ENCODE results near the gene SLC25A21.
"Not testable (repeated sequence)": the region's sequence is repeated elsewhere in the genome, so short reads cannot be mapped to it uniquely, and the experiment has no call there.

Gene SLC25A21

GRCh38 chr14:36941783-36942521, 230.5 kb downstream of the SLC25A21 start:
- peak; percentile 36 for DNase-seq (ENCODE audit: low read depth)

DNA sequence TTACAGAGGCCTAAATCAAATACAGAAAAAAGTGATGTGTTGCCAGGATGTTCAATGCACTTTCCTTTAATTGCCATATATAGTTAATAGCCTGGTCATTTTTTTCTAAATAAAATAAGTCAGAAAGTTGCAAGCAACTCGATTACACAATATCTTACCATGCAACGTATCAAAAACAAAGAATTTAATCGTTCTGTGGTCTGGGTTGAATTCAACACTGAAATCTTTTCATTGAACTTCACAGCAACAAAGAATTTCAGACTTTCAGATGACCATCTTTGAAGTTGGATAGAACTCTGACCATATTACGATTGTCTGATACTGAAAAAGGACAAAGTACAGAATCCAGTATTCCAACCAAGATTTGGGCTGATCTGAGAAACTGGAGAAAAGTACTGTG, 231.9 kb downstream of the SLC25A21 start:
- DNase-seq (ENCODE audit: low read depth) = no peak

- no peak for DNase-seq (ENCODE audit: low read depth)
These were observed 233.1 kb downstream of the SLC25A21 start for GRCh38 chr14:36939265-36939664.

GRCh38 chr14:36938678-36939077, 233.7 kb downstream of the SLC25A21 start:
- no peak for DNase-seq (ENCODE audit: low read depth)

DNA sequence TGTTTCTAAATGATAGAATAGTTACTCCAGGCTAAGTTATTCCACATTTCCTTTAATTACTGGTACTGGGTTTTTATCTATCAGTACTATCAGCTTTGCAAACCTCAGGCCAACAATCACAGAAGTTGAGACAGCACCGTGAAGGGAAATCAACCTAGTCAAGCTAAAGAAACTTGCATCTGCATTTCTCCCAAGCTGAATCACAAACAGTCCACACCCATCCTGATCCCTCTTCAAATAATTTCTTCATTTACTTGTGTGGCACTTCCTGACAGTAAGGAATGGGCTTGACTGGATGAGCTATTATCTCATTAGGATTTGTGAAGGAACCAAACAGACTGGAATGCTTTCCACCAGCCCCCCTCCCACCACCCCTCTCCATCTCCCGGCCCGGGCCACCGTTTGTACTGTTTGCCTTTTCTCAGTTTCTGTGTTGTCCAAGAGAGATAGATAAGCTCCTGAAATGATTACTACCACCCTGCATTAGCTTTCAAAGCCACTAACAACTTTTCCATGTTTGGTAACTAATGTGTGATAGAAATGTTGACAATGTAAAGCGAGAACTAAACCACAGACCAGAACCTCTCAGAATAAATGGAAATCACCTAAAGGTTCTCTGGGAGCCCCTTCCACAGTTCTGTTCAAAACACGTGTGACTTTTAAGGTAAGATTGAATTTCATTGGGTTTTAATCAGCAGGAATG, 236.3 kb downstream of the SLC25A21 start:
- no peak for DNase-seq (ENCODE audit: low read depth)

DNA sequence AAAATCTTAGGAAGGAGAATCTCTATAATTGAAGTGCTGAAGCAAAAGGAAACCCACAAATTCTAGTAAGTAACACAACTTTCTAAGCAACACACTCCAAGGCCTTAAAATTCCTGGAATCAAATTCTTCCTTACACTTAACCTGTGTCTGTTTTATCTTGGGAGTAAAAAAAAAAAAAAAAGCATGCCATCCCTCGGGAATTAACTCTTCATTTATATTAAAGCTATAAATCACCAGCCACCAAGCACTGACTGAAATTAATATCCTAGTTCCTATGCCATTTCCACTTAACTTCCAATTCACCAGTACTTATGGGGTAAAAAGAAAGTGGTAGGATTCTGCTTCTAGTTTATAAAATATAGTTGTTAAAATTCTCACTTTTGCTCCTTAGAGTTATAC, 238.1 kb downstream of the SLC25A21 start:
- DNase-seq (ENCODE audit: low read depth) = no peak

DNA sequence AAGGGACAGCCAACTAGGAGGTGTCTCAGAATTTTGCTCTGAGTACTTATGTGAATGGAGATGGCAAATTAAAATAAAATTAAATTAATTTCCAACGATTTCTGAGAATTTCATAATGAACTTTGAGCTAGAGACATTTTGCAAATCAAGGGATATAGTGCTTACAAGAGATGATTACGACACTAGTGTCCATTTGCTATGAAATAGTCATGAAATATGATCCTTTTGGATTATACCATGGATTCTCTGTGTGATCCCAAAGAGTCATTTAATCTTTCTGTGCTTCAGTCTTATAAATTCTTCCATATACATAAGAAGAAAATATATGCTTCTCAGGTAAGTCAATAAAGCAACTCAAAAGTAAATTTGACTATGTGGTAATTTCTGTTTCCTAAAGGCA, 240.6 kb downstream of the SLC25A21 start:
- DNase-seq (ENCODE audit: low read depth) = no peak

DNA sequence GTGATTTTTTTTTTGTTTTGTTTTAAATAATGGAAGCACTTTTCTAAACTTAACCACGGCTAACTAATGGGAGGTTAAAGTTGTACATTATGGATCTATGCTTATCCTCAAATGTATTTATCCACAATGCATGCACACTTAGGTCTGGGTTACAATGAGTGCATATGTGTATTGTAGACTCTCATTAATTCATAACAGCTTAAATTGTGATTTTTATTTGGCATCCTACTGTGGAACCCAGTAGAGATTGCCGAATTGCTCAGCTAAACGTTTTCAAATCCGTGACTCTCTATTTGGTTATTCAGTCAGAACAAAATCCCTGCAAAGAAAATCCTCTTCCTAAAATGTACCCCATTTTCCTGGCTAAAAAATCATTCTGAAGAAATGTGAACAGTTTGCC, 244.0 kb downstream of the SLC25A21 start:
- no peak for DNase-seq (ENCODE audit: low read depth)

DNA sequence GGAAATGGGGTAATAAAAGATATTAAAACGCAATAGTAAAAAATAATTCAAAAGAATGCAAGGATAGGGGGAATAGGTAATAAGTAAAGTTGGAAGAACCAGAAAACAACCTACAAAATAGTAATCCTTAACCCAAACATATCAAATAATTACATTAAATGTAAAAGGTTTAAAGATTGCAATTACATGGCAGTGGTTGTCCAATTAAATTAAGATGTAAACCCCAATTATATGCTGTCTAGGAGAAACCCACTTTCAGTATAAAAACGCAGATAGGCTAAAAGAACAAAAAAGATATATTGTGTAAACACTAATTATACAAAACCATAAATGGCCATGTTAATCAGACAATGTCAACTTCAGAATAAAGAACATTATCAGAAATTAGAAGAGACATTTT, 247.3 kb downstream of the SLC25A21 start:
- DNase-seq (ENCODE audit: low read depth) = no peak

DNA sequence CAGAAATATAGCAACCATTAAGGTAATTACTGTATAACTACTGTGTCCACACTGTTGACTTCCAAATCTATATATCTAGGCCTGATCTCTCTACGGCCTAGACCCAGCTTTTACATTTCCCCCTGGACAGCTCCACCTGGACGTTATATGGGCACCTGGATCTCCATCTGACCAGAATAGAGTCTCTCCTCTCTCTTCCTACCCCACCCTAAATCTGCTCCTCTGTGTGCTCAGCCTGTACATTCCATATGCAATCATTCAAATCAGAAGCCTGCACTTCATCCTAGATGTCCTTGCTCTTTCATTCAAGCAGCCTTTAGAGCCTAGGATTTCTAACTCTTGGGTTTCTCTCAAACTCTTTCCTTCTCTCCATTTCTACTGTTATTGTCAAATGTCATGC, 255.7 kb downstream of the SLC25A21 start:
- DNase-seq (ENCODE audit: low read depth) = no peak

DNA sequence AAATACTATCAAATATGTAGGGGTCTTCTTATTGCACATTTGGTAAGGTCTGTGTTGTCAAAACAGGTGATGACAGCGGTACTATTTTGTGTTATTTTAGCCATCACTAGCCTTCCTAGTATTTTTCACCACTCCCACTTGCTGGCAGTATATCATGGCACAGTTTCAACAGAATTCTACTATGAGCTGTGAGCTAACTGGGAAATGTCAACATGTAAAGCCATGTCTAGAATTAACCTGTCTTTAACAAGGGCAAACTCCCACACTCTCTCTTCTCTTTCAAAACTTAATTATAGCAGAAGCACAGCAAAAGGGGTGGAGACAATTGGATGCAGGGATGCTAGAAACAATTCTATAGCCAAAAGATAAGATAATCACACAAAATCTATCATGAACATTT, 257.3 kb downstream of the SLC25A21 start:
- no peak for DNase-seq (ENCODE audit: low read depth)

- no peak for DNase-seq (ENCODE audit: low read depth)
These were observed 261.8 kb downstream of the SLC25A21 start for GRCh38 chr14:36910578-36910977.

DNA sequence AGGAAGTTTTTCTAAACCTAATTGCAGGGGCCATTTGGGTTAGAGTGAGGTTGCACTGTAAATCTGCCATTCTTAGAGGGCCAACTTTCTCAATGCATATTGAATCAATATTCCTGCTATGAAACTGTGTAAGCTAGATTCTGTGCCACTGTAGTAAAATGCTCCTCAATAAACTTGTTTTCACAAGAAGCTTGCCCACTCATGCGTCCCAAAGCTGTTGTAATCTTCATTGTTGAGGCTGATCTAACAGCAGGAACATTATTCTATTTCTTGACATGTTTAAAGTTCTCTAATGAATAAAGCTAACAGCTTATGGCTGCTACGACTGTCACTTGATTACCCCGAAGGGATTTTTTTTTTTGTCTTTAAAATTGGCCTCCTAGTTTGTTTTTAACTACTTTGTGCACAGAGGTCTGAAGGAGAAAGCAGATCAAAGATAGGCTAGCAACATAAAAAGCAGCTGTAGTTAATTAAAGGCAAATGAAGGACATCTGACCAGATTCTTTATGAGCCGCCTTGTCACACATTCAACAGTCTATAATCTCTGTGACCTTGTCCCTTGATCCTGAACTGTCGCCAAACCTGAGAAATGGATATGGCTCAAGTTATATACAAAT, 267.0 kb downstream of the SLC25A21 start:
- no peak for DNase-seq (ENCODE audit: low read depth)

GRCh38 chr14:36901861-36902260, 270.5 kb downstream of the SLC25A21 start:
- DNase-seq (ENCODE audit: low read depth) = no peak

DNA sequence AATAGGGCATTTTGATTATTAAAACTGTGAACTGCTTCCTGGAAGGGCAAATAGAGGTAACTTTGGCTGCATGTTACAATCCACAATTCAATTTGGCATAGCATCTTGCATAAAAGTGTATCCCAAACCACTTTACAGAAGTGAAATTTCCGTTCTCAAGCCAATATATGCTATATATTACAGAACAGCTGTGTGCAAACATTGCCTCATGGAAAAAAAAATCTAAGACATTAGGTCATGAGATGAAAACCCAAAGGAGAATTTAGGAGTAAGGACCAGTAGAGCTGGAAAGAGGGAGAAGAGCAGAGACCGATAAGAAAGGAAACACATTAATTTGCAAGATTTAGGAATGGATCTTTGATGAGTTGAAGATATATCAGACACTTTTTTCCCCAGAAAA, 271.6 kb downstream of the SLC25A21 start:
- DNase-seq (ENCODE audit: low read depth) = no peak

- not testable (repeated sequence) for DNase-seq (ENCODE audit: low read depth)
These were observed 276.1 kb downstream of the SLC25A21 start for GRCh38 chr14:36896300-36896699.

- DNase-seq (ENCODE audit: low read depth) = no peak
These were observed 288.4 kb downstream of the SLC25A21 start for GRCh38 chr14:36884049-36884448.

DNA sequence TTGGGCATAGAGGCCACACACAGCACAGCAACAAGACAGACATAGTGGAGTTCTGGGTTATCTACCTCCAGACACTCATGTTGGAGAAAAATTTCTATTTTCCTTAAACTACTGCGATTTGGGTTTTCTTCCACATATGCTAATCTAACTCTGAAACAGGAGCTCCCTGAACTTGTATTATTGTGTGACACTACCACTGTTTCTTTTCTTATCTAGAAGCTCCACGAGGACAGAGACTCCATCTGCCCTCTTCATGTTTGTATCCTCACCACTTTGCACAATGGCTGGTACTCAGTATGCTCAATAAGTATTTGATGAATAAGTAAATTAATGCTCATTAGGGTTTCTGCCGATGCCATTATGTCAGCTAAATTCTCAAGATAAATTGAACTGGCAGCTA, 292.1 kb downstream of the SLC25A21 start:
- no peak for DNase-seq (ENCODE audit: low read depth)

DNA sequence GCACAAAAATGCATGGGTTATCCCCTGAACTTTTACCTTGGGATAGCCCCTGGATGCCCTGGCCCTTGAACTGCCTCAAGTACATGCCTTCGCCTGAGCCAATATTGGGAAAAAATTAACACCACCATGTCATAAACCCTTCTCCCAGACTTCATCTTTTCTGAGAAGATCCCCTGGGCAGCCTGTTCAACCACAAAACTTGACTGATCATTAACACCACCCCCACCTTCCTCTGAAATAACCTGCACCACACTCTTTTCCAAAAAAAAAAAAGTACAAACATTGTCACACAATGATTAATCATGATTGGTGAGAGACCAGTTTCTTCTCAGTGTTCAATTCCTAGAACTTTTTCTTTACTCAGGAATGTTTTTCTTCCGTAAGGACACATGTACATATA, 292.8 kb downstream of the SLC25A21 start:
- no peak for DNase-seq (ENCODE audit: low read depth)

GRCh38 chr14:36874396-36875138, 297.8 kb downstream of the SLC25A21 start:
- DNase-seq (ENCODE audit: low read depth) = no peak

DNA sequence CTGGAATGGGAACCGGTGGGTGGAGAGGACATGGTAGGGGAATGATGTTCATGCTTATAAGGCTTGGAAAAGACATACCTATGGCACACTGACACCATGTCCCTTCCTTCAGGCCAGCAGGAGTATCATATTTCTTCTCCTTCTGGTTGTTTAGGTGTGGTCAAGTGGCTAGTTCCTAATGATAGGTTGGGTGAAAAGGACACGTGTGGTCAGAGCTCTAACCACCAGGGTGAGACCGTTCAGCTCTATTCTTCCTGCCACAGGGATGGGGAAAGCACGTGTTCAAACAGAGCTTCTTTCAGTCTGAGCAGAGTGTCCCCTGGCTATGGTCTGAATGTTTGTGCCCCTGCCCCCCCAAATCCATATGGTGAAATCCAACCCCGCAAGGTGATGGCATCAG, 301.6 kb downstream of the SLC25A21 start:
- DNase-seq (ENCODE audit: low read depth) = no peak

DNA sequence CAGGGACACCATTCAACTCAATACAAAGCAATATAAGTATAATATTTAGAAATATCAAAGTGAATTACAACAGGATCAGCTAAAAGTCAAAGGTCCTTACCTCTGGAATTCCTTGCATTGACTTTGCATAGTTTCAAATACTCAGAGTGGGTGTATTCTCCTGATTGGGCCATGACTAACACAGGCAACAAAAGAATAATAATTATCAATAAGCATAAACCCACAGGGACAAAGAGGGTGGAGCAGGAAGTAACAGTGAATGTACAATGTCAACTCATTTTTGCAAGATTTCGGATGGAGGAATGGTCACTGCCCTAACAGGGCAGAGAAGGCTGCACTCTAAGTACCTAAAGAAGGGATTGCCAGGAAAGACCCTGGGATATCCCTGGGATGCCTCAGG, 303.3 kb downstream of the SLC25A21 start:
- DNase-seq (ENCODE audit: low read depth) = no peak

- no peak for DNase-seq (ENCODE audit: low read depth)
These were observed 305.5 kb downstream of the SLC25A21 start for GRCh38 chr14:36866867-36867266.
